GM23248 (cell line): Measurements from ENCODE around the gene RBKS. TPM values are rescaled to one million over a fixed set of nuclear protein-coding genes. Genes with fewer than 3 reads are reported as not detected.

Experiments
- DNase-seq: peaks from one replicate; pipeline ENCODE4 v3.0.0-alpha.2; 2015
- H2AFZ ChIP-seq: fragments of 200-600 bp; sonication (generic); 2 replicates; pipeline ENCODE4 v1.6.1; 2016; ENCODE audit warnings: antibody characterized with exemption
- H3F3A ChIP-seq: fragments of 200-600 bp; sonication (generic); 2 replicates; pipeline ENCODE4 v1.6.1; 2016; ENCODE audit warnings: mild to moderate bottlenecking, antibody characterized with exemption, mixed run types; ENCODE audit not compliant: insufficient read depth
- H3K27ac ChIP-seq: fragments of 200-600 bp; sonication (generic); 2 replicates; pipeline ENCODE4 v1.5.1; 2016; ENCODE audit warnings: mild to moderate bottlenecking
- H3K27me3 ChIP-seq: fragments of 200-600 bp; sonication (generic); replicated peaks from 2 replicates; pipeline ENCODE4 v1.6.1; 2016; ENCODE audit warnings: mild to moderate bottlenecking; ENCODE audit not compliant: insufficient read depth
- H3K36me3 ChIP-seq: fragments of 200-600 bp; sonication (generic); 2 replicates; pipeline ENCODE4 v1.6.1; 2016; ENCODE audit warnings: low read depth, mild to moderate bottlenecking
- H3K4me1 ChIP-seq: fragments of 200-600 bp; sonication (generic); 2 replicates; pipeline ENCODE4 v1.6.1; 2016; ENCODE audit warnings: mild to moderate bottlenecking; ENCODE audit not compliant: insufficient read depth
- H3K4me2 ChIP-seq: fragments of 200-600 bp; sonication (generic); one replicate; pipeline ENCODE4 v1.6.1; 2016; ENCODE audit warnings: mild to moderate bottlenecking; ENCODE audit not compliant: unreplicated experiment
- H3K4me3 ChIP-seq: fragments of 200-600 bp; sonication (generic); 2 replicates; pipeline ENCODE4 v1.5.1; 2016; ENCODE audit warnings: mild to moderate bottlenecking
- H3K79me2 ChIP-seq: fragments of 200-600 bp; sonication (generic); 2 replicates; pipeline ENCODE4 v1.6.1; 2016; ENCODE audit warnings: mild to moderate bottlenecking; ENCODE audit not compliant: insufficient read depth
- H3K9ac ChIP-seq: fragments of 200-600 bp; sonication (generic); 2 replicates; pipeline ENCODE4 v1.6.1; 2016; ENCODE audit warnings: mild to moderate bottlenecking
- H3K9me2 ChIP-seq: fragments of 200-600 bp; sonication (generic); 2 replicates; pipeline ENCODE4 v1.6.1; 2016; ENCODE audit warnings: mixed run types, mild to moderate bottlenecking, moderate library complexity; ENCODE audit not compliant: insufficient read depth
- H3K9me3 ChIP-seq: fragments of 200-600 bp; sonication (generic); one replicate; pipeline ENCODE4 v1.6.1; 2017; ENCODE audit warnings: low read depth
- H4K20me1 ChIP-seq: fragments of 200-600 bp; sonication (generic); 2 replicates; pipeline ENCODE4 v1.6.0; 2016; ENCODE audit not compliant: insufficient read depth
- EZH2 ChIP-seq: fragments of 200-600 bp; sonication (generic); IDR thresholded peaks from 2 replicates; pipeline ENCODE4 v1.6.1; 2018; ENCODE audit warnings: antibody characterized with exemption, mild to moderate bottlenecking; ENCODE audit not compliant: insufficient read depth, poor library complexity, severe bottlenecking
- EZH2phosphoT487 ChIP-seq: fragments of 200-600 bp; sonication (generic); IDR thresholded peaks from 2 replicates; pipeline ENCODE4 v1.6.1; 2018; ENCODE audit warnings: antibody characterized with exemption, moderate library complexity, mild to moderate bottlenecking, low read depth; ENCODE audit not compliant: insufficient read depth
- WGBS, 2 experiments: methylation state at CpG; one replicate each; pipeline ENCODE4 v1.1.6; 2015 to 2017; ENCODE audit warnings: low lambda C conversion rate in 2 of 2, low coverage in 1 of 2; ENCODE audit errors: missing lambda C conversion rate in 2 of 2; 5-methylcytosine and 5-hydroxymethylcytosine counted together
- in situ Hi-C: fragments of 300-500 bp; cut with MboI; formaldehyde crosslinking; loops from 2 replicates; pipeline ENCODE4 v1.15.0; 2020
- polyA plus RNA-seq: library from polyadenylated mRNA; unstranded; fragments of >200 nt; fragmentation: Nextera tagmentation; extraction: Ambion mirVana; gene quantifications from 2 replicates; pipeline ENCODE4 v1.2.1, GENCODE V29; 2016
- total RNA-seq: library from RNA; depleted of rRNA; stranded (reverse); fragments of >200 nt; shearing (Covaris generic); gene quantifications from 2 replicates; pipeline ENCODE4 v1.2.3, GENCODE V29; 2014

Gene RBKS
- total and polyA plus RNA-seq, 2 experiments from 2014 or later: 2.8 to 3.6 TPM

DNA sequence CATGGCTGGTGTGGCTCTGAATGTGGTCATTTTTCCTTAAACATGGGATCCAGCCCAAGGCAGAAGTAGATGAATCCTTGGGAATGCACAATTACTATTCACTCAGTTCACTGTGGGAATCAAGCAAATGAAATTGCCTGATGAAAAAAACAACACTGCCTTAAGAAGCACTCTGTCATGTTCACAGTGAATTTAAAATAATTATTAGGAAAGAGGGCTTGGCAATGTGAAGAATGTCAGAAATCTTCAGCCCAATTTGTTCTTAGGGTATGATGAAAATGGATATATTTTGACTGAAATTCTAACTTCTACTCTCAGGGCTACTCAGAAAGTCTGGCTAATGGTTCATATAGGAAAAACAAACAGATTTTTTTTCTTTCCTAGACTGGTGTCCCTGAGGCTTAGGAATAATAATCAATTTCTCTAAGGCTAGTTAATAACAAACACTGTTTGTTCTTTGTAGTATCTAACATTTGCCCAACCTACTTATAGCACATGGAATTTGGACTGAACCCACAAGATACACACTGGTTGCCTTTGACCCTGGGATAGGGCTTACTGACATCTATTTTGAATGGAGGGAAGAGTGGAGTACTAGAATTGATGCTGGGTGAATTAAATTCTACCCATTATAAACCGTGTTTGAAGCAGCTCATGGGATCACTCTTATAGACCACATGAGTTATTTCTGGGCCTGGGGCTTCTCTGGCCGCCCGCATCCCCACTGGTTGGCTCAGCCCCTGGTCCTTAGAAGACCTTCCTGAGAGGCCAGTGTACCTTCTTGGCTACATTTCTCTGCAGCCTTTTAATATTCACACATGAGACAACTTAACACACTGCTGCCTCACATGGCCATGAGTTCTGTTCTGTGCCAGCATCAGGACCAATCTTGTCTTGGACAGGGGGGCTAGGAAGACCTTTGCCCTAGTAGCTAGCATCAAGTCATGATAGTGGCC lies 127.0 kb downstream of the RBKS start:
- H3K4me3 ChIP-seq: no peak overlapping the region
- 88 to 92% methylated on average over 3 of the region's 3 CpGs for WGBS, 2 experiments
- peaks cover 32% of the 10 kb centered on the region for H3K4me1 ChIP-seq
- H4K20me1 ChIP-seq: no peaks in the 10 kb centered on the region
- H3K9ac ChIP-seq: no peak overlapping the region
- no peaks in the 10 kb centered on the region for H3K9me3 ChIP-seq
- H3K27me3 ChIP-seq: no peaks in the 10 kb centered on the region
- in situ Hi-C loops: no loop called here
- peak overlapping the region; percentile 38; the same call in 1 of the 2 replicates for H3K27ac ChIP-seq
- no peaks in the 10 kb centered on the region for H3K79me2 ChIP-seq
- H2AFZ ChIP-seq: no peak overlapping the region; the same call in 1 of the 2 replicates
- no peak for TF ChIP-seq EZH2phosphoT487
- TF ChIP-seq EZH2: no peak
- H3K4me2 ChIP-seq: no peak overlapping the region
- H3K36me3 ChIP-seq: no peaks in the 10 kb centered on the region
- peaks cover 27% of the 10 kb centered on the region for H3F3A ChIP-seq
- peak; percentile 37 for DNase-seq
- no peaks in the 10 kb centered on the region for H3K9me2 ChIP-seq

DNA sequence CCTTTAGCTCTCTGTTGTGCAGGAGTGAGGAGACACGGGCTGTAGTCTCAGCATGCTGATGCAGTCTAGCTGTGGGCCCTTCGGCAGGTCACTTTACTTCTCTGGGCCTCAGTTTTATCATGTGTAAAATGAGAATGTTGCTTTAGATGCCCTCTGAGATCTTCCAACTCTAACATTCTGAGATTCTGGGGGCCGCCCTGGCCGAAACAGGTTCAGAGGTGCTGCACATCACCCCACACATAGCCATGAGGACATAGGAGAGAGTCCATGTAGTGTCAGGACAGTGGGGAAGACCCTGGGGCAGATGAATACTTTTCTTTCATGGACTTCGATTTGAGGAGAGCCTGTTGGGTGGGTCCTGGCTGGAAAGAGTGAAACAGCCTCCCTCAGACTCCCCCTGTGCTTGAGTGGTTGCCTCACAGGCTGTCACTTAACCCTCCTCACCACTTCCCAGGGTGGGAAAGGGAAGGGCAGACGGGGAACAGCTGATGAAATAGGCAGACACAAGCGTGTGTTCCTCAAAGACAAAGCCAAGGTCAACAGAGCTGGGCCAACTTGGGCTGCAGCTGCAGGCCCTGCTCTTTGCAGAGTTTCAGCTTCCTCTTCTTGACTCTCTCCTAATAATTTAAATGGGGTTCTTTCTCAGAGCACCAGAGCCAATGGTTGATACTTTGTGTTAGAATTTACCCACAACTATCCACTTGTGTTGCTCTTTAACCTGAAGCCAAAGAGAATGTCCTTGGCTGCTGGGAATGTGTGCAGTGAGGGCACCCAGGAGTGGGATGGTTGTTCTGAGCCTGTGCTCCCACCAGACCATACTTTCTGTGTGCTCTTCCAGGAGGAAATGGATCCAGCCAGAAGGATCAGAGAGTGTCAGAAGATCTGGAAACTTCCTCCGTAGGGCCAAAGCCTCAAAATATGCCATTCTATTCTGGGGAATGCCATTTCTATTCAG lies 133.4 kb downstream of the RBKS start:
- Histone ChIP-seq H3K9me2 (no peaks in the 10 kb centered on the region), H3K79me2 (no peaks in the 10 kb centered on the region), H3F3A (peaks cover 21% of the 10 kb centered on the region), H2AFZ (no peak overlapping the region), H3K4me3 (no peak overlapping the region), H3K4me2 (no peak overlapping the region), H4K20me1 (no peaks in the 10 kb centered on the region), H3K4me1 (peaks cover 24% of the 10 kb centered on the region), H3K9ac (no peak overlapping the region), H3K9me3 (no peaks in the 10 kb centered on the region), H3K27me3 (no peaks in the 10 kb centered on the region), H3K36me3 (no peaks in the 10 kb centered on the region), H3K27ac (no peak overlapping the region)
- DNase-seq: no peak
- 93 to 96% methylated on average over 8 of the region's 8 CpGs for WGBS, 2 experiments
- in situ Hi-C loops: no loop called here
- TF ChIP-seq EZH2phosphoT487: no peak
- no peak for TF ChIP-seq EZH2

DNA sequence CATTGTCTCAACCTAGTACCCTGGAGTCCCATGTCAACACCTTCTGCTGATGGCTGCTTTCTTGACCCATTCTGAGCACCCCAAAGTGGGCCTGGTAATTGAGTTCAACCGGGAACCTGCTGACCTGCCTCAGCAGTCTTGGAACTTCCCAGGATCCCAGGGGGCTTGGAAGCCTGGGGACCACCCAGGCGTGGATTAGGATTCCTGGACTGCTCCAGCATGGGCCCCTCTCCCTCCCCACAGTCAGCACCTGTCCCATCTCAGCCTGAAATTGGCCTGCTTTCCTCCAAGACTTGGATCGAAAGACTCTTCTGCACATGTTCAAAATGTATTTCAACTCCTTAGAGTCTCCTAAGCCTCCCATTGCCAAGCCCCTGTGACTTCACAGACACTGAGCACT lies 134.1 kb downstream of the RBKS start:
- 91 to 95% methylated on average over 3 of the region's 3 CpGs for WGBS, 2 experiments

DNA sequence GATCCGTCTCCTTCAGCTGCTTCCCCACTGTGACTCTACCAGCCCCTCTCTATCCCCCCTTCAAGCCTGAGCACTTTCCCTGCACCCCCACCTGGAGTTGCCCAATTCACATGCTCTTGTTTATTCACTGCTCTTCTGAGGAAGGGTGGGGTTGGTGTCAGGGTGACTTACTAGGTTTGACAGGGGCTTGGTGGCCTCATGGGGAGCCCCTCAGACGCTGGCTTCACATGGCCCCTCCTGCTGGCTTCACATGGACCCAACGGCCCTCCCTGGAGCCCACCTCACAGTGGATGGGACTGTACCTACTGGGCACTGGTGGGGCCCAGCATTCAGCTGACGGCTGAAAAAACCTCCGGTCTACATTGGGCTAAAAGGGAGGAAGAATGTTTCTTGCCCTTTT lies 135.4 kb downstream of the RBKS start:
- DNase-seq: no peak
- Histone ChIP-seq H3K4me2 (no peak overlapping the region), H3K9me2 (no peaks in the 10 kb centered on the region), H3K79me2 (no peaks in the 10 kb centered on the region), H3K4me3 (no peak overlapping the region), H3K9ac (no peak overlapping the region), H2AFZ (no peak overlapping the region), H3F3A (0 out of 2 replicates have a peak, but pooled peaks cover 1% of the 10 kb centered on the region), H4K20me1 (no peaks in the 10 kb centered on the region), H3K4me1 (peaks cover 6% of the 10 kb centered on the region; the same call in 1 of the 2 replicates), H3K9me3 (no peaks in the 10 kb centered on the region), H3K36me3 (no peaks in the 10 kb centered on the region), H3K27me3 (no peaks in the 10 kb centered on the region), H3K27ac (no peak overlapping the region)
- WGBS, 2 experiments: 78 to 80% methylated on average over 5 of the region's 5 CpGs
- no peak for TF ChIP-seq EZH2
- no peak for TF ChIP-seq EZH2phosphoT487
- in situ Hi-C loops: no loop called here

More for the DNA sequence above, 134.1 kb downstream of the RBKS start:
- no peaks in the 10 kb centered on the region for H3K36me3 ChIP-seq
- H4K20me1 ChIP-seq: no peaks in the 10 kb centered on the region
- no peak overlapping the region for H3K4me2 ChIP-seq
- no peaks in the 10 kb centered on the region for H3K79me2 ChIP-seq
- peaks cover 14% of the 10 kb centered on the region for H3F3A ChIP-seq
- H3K4me3 ChIP-seq: no peak overlapping the region
- H3K9me2 ChIP-seq: no peaks in the 10 kb centered on the region
- no peak overlapping the region for H2AFZ ChIP-seq
- peaks cover 16% of the 10 kb centered on the region for H3K4me1 ChIP-seq
- in situ Hi-C loops: no loop called here
- no peak for DNase-seq
- TF ChIP-seq EZH2 (no peak), EZH2phosphoT487 (no peak)
- H3K27me3 ChIP-seq: no peaks in the 10 kb centered on the region
- no peak overlapping the region for H3K9ac ChIP-seq
- no peaks in the 10 kb centered on the region for H3K9me3 ChIP-seq
- H3K27ac ChIP-seq: no peak overlapping the region
